ENCODE measurements around the gene COX15.
"Not testable (repeated sequence)": the region's sequence is repeated elsewhere in the genome, so short reads cannot be mapped to it uniquely, and the experiment has no call there.

COX15 gene

DNA sequence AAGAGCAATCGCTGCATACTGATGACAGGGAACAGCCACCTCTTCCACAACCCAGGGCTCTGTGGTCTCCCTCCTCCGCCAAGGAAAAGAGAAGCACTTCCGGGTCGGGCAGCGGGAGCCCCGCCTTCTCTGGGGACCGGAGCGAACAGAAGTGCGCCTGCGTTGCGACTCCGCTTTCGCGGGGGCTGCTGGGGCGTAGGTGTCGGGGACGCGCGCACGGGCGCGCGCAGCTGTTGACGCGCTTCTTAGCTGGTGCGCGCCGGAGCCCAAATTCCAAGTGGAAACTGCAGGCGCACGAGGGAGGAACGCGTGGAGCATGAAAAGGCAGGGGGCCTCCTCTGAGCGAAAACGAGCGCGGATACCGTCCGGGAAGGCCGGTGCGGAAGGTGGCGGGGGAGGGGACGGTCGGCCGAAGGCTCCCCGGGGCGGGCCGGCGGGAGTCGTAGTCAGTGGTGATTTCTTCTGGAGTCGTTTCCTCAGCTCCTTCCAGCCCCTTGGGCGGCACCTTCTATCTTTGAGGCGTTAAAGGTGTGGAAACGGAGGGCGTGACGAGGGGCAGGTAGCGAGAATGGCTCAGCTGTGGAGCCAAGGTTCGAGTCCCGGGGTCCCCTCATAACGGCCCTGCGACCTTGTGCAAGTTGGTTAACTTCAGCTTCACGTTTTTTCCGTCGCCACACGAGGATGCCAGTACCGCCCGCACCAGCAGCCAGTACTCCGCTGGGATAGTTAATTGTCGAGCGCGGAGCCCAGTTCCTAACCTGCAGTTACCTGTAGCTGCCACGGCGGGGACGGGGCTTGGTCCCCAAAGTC lies at the start of gene COX15, which contains the start of gene CUTC:
COX15 (minus strand) TSS at position 95 of the 810 bp plus-strand sequence; CDS start at position 17, 78 bp downstream.
CUTC (plus strand) TSS at position 202 of the 810 bp plus-strand sequence; CDS start at position 317, 115 bp downstream.
- peak; percentile 89 to 99 (median 98) for DNase-seq
- intact Hi-C loops (cut with DNase I): loop anchor here (5.0 kb wide), 1 partner anchor 110 kb away; the partner anchor contains the start of gene SLC25A28

DNA sequence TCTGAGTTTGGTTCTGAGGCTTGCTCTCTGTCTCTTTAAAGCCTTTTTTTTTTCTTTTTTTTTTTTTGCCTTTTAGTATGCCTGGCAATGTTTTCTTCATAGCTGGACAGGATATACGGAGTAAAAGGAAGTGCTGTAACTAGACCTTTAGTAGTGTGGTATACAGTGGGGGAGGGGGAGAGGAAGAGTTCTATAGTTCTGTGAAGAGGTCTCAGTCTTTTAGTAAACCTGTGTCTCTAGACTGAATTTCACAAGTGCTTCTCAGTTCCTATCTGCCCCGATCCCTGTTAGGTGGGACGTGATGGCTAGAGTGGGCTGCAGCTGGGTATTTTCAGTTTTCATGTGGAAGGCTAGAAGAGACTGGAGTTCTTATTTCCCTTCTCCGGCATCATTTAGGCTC lies 47.4 kb upstream of the COX15 start:
- intact Hi-C loops (cut with DNase I): no loop called here
- DNase-seq: no peak

DNA sequence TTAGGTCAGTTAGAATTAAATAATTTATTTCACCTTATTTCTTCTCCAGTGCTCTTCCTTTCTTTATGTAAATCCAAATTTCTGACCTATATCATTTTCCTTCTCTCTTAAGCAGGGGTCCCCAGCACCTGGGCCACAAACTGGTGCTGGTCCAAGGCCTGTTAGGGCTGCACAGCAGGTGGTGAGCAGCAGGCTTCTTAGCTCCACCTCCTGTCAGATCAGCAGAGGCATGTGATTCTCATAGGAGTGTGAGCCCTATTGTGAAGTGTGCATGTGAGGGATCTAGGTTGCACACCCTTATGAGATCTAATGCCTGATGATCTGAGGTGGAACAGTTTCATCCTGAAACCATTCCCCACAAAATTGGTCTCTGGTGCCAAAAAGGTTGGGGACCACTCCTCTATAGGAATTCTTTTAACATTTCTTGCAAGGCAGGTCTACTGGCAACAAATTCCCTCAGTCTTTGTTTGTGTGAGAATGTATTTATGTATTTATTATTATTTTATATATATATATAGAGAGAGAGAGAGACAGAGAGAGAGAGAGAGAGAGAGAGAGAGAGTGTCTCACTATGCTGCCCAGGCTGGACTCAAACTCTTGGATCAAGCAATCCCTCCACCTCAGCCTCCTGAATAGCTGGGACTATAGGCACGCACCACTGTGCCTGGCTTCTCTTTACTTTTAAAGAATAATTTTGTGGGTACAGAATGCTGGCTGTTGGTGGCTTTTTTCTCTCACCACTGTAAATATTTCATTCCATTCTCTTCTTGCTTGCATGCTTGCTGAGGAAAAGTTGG lies 46.2 kb upstream of the COX15 start:
- no peak for DNase-seq
- intact Hi-C loops (cut with DNase I): no loop called here

DNA sequence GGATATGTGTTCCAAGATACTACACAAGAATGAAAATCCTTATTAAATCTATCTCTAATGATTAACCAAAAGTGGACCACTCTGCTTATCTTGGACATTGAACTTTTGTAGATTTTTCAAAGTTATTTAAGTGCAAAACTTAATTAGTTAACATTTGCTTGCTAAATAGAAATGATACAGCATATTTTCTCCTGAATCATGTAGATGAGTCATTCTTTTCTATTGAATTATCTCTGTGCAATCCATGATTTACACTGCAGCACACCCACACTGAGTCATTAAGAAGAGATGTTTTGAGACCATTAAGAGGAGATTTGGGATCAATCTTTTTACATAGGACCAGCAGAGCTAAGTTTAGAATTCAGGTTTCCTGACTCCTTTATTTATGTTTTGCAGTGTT lies 43.9 kb upstream of the COX15 start:
- intact Hi-C loops (cut with DNase I): no loop called here
- peak in 1 of 42 donors; percentile 5 for DNase-seq

DNA sequence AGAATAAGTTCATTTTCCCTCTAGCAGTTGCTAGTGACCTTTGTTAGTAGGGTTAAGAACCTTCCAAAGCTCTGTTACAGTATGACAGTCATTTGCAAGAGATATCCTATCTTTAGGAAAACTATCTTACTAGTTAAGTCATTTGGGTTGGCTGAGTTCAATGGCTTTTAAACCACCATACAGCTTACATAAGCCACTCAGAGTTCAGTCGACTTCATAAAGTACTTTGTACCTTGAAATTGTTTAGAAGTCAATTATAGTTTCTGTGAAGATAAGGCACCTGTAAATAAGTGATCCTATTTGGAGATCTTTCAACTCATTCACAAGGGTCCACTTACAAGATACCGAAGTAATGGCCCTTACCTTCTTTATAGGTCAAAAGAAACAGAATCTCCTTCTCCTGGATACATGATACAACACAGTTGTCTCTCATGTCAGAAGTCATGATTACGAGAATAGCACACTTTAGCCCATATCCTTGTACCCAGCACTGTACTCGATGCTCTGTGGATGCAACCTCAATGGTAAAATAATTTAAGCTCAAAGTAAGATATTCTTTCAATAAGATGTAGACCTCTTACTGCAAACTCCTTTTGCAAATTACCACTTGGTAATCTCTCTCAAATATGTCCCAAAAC lies 38.6 kb upstream of the COX15 start:
- no peak for DNase-seq
- intact Hi-C loops (cut with DNase I): no loop called here

DNA sequence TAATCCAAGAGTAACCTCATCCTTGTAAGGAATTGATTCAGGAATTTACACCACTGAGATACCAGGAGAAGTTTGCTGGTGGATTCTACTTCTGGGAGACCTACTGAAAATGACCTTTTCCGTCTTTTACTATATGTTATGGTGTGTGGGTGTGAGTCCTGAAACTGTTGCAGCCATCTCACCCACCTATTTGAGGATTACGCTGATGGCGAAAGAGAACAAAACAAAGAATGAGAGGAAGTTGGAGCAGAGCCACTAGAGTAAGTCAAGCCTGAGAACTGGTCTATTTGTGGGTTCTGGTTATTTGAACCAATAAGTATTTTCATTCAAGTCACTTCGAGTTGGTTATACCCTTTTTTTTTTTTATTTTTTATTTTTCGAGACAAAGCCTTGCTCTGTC lies 37.8 kb upstream of the COX15 start:
- intact Hi-C loops (cut with DNase I): no loop called here
- DNase-seq: no peak

DNA sequence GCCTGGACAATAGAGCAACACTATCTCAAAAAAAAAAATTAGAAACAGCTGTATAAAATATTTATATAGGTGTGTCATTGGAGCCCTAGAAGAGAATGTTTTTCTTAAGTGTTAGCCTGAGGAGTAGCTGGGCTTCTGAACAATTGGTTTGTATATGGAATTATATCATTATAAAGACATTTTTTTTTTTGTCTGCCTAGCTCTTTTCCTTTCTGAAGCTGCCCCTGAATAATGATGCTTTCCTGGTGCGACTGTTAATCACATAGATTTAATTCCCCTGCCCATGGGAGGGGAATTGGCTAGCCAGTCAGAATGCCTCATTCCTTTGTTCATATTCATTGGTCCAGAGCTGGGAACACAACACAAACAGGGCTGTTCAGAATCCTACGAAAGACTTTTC lies 36.6 kb upstream of the COX15 start:
- DNase-seq: no peak

DNA sequence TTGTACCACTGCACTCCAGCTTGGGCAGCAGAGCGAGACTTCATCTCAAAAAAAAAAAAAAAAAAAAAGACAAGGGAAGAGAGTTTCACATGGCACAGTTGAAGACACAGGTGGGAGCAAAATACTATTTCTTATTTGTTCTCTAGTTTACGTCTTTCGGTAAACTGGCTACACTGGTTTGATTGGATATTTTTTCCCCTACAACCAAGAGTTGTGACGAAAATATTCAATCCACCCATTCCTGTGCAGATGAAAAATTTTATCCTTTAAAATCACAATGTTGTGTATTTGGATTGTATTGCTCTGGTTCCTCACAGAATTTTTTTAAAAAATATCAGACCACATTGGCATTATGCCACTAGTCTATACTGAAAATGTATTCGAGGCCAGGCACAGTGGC lies 36.0 kb upstream of the COX15 start:
- intact Hi-C loops (cut with DNase I): no loop called here
- no peak for DNase-seq

More for the DNA sequence above, 36.6 kb upstream of the COX15 start:
- intact Hi-C loops (cut with DNase I): no loop called here

DNA sequence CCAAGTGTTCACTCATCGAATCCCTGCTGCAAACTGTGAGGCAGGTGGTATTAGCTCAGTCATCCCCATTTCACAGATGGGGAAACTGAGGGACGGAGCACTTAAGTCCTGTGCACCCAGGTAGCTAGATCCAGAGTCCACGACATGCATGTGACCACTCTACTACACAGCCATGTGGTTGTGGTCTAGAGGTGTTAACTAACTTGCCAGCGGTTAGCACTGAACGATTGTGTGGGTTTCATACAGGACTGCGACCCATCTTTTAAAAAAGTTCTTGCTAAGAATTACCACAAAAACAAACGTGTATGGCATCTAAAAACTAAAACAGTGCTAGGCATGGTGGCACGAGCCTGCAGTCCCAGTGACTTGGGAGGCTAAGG lies 34.4 kb upstream of the COX15 start:
- no peak for DNase-seq
- intact Hi-C loops (cut with DNase I): no loop called here

DNA sequence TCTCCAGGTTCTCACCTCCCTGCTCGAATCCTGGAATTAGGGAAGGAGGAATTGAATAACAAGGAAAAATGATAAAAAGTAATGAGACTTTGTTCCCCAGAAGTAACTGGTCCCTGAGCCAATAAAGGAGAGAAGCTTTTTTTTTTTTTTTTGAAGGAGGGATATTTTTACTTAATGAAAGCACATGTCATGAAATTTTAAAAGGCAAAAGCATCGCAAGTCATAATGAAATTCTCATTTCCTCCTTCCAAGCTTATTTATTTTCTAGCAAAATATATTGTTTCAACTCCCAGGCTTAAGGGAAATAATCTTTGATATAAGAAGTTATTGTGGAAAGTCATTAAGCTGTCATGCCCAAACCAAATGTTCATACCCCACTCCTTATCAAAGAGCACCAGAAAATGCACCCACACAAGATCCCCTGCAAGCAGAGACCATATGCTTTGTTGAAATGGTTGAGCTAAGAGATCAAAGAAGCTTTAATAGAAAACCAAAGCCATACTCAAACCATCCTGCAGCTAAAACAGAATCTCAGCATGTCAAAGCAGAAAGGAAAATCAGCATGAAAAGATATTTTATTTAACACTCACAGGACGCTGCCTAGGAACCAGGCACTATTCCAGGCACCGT lies 33.9 kb upstream of the COX15 start:
- intact Hi-C loops (cut with DNase I): no loop called here
- DNase-seq: no peak

DNA sequence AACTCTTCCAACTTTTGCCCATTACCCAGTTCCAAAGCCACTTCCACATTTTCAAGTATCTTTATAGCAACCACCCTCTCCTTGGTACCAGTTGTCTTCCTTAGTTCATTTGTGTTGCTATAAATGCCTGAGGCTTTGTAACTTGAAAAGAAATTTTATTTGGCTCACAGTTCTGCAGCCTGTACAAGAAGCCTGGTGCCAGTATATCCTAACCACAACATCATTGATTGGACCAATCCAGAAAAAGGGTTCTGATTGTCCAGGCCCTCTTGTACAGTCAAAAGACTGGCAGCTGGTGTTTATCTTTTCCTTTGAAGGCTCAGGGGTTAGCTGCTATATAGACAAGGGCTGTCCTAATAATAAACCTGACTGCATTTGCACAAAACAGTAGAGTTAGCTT lies 29.4 kb upstream of the COX15 start:
- intact Hi-C loops (cut with DNase I): no loop called here

DNA sequence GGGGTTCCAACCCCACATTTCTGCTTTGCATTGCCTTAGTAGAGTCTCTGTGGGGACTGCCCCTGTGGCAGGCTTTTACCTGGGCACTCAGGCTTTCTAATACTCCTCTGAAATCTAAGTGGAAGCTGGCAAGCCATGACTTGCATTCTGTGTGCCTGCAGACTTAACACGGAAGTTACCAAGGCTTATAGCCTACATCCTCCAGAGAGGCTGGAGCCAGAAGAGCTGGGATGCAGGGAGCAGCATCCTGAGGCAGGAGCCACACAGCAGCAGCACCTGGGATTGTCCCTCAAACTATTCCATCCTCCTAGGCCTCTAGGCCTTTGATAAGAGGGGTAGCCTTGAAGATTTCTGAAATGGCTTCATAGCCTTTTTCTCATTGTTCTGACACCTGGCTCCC lies 28.4 kb upstream of the COX15 start:
- intact Hi-C loops (cut with DNase I): no loop called here
- DNase-seq: no peak

More for the DNA sequence above, 29.4 kb upstream of the COX15 start:
- no peak for DNase-seq

DNA sequence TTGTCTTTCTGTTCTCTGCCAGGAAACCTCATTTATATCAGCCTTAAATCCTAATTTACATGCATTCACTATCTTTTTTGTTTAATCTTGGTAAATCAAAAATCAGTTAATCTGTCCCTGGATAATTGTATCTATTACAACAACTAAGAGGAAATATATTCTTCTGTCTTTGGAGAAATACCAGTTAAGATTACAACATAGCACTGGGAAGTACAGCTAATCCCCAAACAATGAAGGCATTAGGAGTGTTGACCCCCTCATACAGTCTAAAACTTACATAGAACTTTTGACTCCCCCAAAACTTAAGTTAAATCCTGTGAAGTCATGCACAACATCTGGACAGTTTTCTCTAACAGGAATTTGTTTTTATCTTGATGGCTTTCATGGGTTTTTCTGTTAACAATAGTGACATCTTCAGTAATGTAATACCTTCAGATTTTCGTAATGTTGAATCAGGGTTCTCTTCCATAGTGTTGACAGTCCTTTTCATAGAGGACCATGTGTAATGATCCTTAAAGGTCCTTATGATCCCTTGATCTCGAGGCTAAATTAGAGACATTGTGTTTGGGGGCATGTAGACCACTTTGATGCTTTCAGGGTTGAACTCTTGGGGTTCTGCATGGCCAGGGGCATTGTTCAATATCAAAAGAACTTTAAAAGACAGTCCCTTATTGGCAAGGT lies 26.4 kb upstream of the COX15 start:
- intact Hi-C loops (cut with DNase I): no loop called here

DNA sequence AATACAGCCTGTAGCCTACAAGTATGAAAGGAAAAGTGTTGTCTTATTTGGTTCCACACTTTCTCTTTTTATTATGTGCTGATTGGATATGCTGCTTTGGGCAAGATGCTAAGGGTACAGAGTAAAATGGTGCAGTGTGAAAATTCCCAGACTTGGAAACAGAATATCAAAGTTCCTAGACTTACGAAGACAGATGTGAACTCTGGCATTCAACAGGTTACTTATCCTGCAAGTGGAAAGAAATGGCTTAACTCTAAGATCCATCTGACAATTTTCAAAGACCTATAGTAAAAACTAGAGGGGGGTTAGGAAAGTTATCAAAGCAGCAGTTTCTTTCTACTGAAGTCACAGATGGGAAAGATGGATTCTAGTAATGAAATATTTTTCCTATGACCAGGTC lies 24.2 kb upstream of the COX15 start:
- DNase-seq: no peak
- intact Hi-C loops (cut with DNase I): no loop called here

More for the DNA sequence above, 26.4 kb upstream of the COX15 start:
- DNase-seq: no peak

DNA sequence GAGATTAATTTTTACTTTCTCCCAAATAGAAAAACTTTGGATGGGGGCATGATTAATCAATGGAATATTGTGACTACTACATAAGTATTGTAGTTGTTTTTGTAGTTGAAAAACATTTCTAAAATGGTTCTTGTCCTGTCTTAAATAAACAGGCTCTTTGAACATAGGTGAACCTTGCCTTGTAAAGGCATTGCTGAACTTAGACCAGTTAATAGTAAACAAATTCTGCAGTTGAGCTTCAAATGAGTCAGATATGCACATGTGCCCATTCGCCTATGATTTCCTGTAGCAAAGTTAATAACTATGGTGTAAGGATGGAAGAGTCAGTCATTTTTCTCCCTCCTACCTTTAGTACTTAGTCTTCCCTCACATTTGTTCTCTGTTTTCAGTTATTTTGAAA lies 22.7 kb upstream of the COX15 start:
- no peak for DNase-seq
- intact Hi-C loops (cut with DNase I): no loop called here

DNA sequence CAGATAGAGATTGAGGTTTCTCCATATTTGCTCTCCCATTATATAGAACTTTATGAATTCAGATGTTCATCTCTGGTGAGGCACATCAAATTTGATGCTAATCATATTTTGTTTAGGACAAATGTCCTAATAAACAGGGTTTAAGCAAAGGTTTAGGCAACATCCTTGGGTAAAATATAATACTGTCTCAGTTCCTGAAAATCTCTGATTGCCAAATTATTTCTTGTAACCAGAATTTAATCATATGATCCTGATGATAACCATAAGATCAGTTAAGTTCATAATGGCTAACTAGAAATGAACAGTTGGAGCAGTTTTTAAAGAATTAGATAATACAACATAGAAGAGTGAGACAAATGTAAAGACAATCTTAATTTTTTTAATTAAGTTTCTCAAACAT lies 18.7 kb upstream of the COX15 start:
- intact Hi-C loops (cut with DNase I): no loop called here

DNA sequence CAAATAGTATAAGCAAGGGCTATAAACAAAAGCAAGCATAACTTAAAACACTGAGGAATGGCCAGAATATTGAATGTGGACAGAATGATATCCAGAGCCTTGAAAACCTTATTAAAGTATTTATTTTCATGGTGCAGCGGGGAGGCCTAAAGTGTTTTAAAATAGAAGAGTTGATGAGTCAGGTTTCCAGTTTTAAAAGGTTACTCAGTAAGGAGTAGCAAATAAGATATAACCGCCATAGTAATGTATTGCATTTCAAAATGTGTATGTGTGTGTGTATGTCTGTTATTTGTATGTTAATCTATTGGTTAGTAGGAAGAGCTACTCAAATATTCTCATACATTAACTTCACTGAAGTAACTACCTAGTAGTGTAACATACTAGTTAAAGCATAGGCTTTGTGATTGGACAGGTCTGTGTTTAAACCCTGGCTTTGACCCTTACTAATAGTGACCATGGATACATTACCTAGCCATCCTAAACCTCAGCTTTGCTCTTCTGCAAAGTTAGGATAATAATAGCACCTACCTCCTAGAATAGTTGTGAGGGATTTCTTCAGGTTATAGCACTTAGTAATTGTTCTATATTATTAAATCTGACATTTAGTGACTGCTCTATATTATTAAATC lies 17.0 kb upstream of the COX15 start:
- DNase-seq: no peak
- intact Hi-C loops (cut with DNase I): no loop called here

More for the DNA sequence above, 18.7 kb upstream of the COX15 start:
- no peak for DNase-seq

DNA sequence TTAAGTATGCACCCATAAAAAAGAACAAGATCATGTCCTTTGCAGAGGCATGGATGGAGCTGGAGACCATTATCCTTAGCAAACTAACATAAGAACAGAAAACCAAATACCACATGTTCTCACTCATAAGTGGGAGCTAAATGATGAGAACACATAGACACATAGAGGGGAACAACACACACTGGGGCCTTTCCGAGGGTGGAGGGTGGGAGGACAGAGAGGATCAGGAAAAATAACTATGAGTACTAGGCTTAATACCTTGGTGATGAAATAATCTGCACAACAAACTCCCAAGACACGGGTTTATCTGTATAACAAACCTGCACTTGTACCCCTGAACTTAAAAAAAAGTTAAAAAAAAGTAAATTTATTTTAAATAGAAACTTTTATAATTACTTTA lies 14.2 kb upstream of the COX15 start:
- DNase-seq: peak in 18 of 42 donors; percentile 12 to 67 (median 28)
- intact Hi-C loops (cut with DNase I): not testable (repeated sequence)
